Esophagus squamous epithelium (tissue), 4 donors: ENCODE data around the gene TSPAN18.

ENCODE experiments used
- CTCF ChIP-seq, 6 experiments: fragments of 450-650 bp in 4 of 6; fragments of 200-600 bp in 2 of 6; sonication (generic) in 2 of 6; IDR thresholded peaks; one replicate each; pipeline ENCODE4 v1.5.1; 2016 to 2019; ENCODE audit warnings: antibody characterized with exemption in 6 of 6, mild to moderate bottlenecking in 4 of 6, moderate library complexity in 4 of 6
- POLR2A ChIP-seq, 4 donors: fragments of 450-650 bp; IDR thresholded peaks; one replicate each; pipeline ENCODE4 v1.6.1; 2017; ENCODE audit warnings: antibody characterized with exemption in 4 of 4, mild to moderate bottlenecking in 4 of 4, moderate library complexity in 3 of 4

- no peak for TF ChIP-seq CTCF (IDR thresholded peaks at IDR 0.05)
- TF ChIP-seq POLR2A (IDR thresholded peaks at IDR 0.05): no peak
Observed at GRCh38 chr11:44737245-44738085, 10.7 kb downstream of the TSPAN18 start.
